Mesenteric fat pad (tissue), 1 donor: Measurements from ENCODE around the gene PNPLA6. TPM values are rescaled to one million over a fixed set of nuclear protein-coding genes. Genes with fewer than 3 reads are reported as not detected.
"Not testable (repeated sequence)": the region's sequence is repeated elsewhere in the genome, so short reads cannot be mapped to it uniquely, and the experiment has no call there.

Experiments used
- DNase-seq: peaks from one replicate; pipeline ENCODE4 v3.0.0-alpha.2; 2020; ENCODE audit warnings: low spot score
- total RNA-seq: library from RNA; stranded (reverse); fragmentation: NEBNext Ultra II Directional; extraction: Animal tissue kit (Norgen Biotek cat#: 25700); gene quantifications from one replicate; pipeline ENCODE4 v1.2.1, GENCODE V29; 2021
- donor health status: DM: yes; HTN: yes; CAD: no.

PNPLA6 gene
- total RNA-seq, 1 donor from 2014 or later = 84.8 TPM

- DNase-seq = no peak
Measured at GRCh38 chr19:7552781-7553180, 17.3 kb downstream of the PNPLA6 start.

- DNase-seq = no peak
Measured at GRCh38 chr19:7554565-7554964, 19.0 kb downstream of the PNPLA6 start.

- DNase-seq = no peak
Measured at GRCh38 chr19:7554990-7555864, 19.7 kb downstream of the PNPLA6 start.

- no peak for DNase-seq
Measured at GRCh38 chr19:7556696-7557315, 21.3 kb downstream of the PNPLA6 start.

- DNase-seq = no peak
Measured at GRCh38 chr19:7558667-7559066, 23.1 kb downstream of the PNPLA6 start.

- DNase-seq = no peak
Measured at GRCh38 chr19:7559102-7559501, 23.6 kb downstream of the PNPLA6 start.

- DNase-seq = no peak
Measured at GRCh38 chr19:7560255-7560654, 24.7 kb downstream of the PNPLA6 start.

- no peak for DNase-seq
Measured at GRCh38 chr19:7561325-7561724, 25.8 kb downstream of the PNPLA6 start.

- DNase-seq = no peak
Measured at GRCh38 chr19:7562646-7563393, 27.3 kb downstream of the PNPLA6 start.

GRCh38 chr19:7564866-7565265 lies 29.3 kb downstream of the PNPLA6 start:
- DNase-seq = no peak

- no peak for DNase-seq
Measured at GRCh38 chr19:7565332-7565731, 29.8 kb downstream of the PNPLA6 start.

- no peak for DNase-seq
Measured at GRCh38 chr19:7570761-7571160, 35.2 kb downstream of the PNPLA6 start.

GRCh38 chr19:7575434-7576040 lies 40.0 kb downstream of the PNPLA6 start:
- DNase-seq = no peak

- not testable (repeated sequence) for DNase-seq
Measured at GRCh38 chr19:7577422-7577821, 41.9 kb downstream of the PNPLA6 start.

- no peak for DNase-seq
Measured at GRCh38 chr19:7578127-7578526, 42.6 kb downstream of the PNPLA6 start.

GRCh38 chr19:7579182-7579581 lies 43.7 kb downstream of the PNPLA6 start:
- no peak for DNase-seq

- no peak for DNase-seq
Measured at GRCh38 chr19:7582446-7582845, 46.9 kb downstream of the PNPLA6 start.

GRCh38 chr19:7589822-7590221 lies 54.3 kb downstream of the PNPLA6 start:
- no peak for DNase-seq

GRCh38 chr19:7590256-7590655 lies 54.7 kb downstream of the PNPLA6 start:
- no peak for DNase-seq

- no peak for DNase-seq
Measured at GRCh38 chr19:7595466-7596133, 60.1 kb downstream of the PNPLA6 start, which contains the start of gene CAMSAP3. Gene CAMSAP3 (plus strand): TSS chr19:7595863. CDS start chr19:7596003, 140 bp downstream.
